Measurements from ENCODE around the gene RNF214. TPM values are rescaled to one million over a fixed set of nuclear protein-coding genes. Genes with fewer than 3 reads are reported as not detected.

Gene RNF214
- total RNA-seq, 1 experiment from 2014 or later, result 28.1 TPM

DNA sequence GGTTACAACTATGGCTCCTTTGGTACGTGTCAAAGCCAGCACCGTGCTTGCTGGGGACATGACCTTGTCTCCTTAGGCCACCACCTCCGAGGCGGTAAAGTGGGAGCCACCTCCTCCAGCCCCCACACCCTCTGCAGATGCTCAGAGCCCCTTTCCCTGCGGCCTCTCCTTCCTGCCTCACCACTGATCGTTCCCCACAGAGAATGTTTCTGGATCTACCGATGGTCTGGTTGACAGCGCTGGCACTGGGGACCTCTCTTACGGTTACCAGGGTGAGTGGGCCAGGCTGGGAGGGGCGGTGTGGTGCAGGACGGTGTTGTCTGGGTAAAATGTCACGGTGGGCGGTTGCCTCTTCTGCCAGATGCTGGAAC, 45.1 kb upstream of the RNF214 start:
- Histone ChIP-seq H3K27ac (no peak overlapping the region), H3K79me2 (ENCODE audit: low read depth) (no peaks in the 10 kb centered on the region), H3K27me3 (ENCODE audit: insufficient read depth, low read depth) (no peaks in the 10 kb centered on the region), H3K9me2 (ENCODE audit: insufficient read depth) (no peaks in the 10 kb centered on the region), H3F3A (ENCODE audit: insufficient read depth, low read depth) (no peaks in the 10 kb centered on the region), H2AFZ (no peak overlapping the region), H3K36me3 (ENCODE audit: low read depth) (no peaks in the 10 kb centered on the region), H3K4me3 (no peak overlapping the region), H3K4me1 (replicated peaks; ENCODE audit: insufficient read depth) (no peaks in the 10 kb centered on the region), H3K4me2 (no peak overlapping the region), H3K9me3 (ENCODE audit: insufficient read depth, low read depth) (no peaks in the 10 kb centered on the region), H4K20me1 (ENCODE audit: insufficient read depth) (no peaks in the 10 kb centered on the region)
- TF ChIP-seq, protein P1, sequence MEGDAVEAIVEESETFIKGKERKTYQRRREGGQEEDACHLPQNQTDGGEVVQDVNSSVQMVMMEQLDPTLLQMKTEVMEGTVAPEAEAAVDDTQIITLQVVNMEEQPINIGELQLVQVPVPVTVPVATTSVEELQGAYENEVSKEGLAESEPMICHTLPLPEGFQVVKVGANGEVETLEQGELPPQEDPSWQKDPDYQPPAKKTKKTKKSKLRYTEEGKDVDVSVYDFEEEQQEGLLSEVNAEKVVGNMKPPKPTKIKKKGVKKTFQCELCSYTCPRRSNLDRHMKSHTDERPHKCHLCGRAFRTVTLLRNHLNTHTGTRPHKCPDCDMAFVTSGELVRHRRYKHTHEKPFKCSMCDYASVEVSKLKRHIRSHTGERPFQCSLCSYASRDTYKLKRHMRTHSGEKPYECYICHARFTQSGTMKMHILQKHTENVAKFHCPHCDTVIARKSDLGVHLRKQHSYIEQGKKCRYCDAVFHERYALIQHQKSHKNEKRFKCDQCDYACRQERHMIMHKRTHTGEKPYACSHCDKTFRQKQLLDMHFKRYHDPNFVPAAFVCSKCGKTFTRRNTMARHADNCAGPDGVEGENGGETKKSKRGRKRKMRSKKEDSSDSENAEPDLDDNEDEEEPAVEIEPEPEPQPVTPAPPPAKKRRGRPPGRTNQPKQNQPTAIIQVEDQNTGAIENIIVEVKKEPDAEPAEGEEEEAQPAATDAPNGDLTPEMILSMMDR (conservative IDR thresholded peaks at IDR 0.05), result no peak
- TF ChIP-seq EZH2 (IDR thresholded peaks at IDR 0.05; ENCODE audit: low read depth), result no peak
- POLR2A ChIA-PET (ENCODE audit: unreplicated experiment), result no interaction called here
- intact Hi-C loops (cut with micrococcal nuclease; ENCODE audit: unreplicated experiment), result no loop called here
- DNase-seq, result no peak
- CTCF ChIA-PET, result no interaction called here
- no TSS peak for BruUV-seq (replicated peaks)

DNA sequence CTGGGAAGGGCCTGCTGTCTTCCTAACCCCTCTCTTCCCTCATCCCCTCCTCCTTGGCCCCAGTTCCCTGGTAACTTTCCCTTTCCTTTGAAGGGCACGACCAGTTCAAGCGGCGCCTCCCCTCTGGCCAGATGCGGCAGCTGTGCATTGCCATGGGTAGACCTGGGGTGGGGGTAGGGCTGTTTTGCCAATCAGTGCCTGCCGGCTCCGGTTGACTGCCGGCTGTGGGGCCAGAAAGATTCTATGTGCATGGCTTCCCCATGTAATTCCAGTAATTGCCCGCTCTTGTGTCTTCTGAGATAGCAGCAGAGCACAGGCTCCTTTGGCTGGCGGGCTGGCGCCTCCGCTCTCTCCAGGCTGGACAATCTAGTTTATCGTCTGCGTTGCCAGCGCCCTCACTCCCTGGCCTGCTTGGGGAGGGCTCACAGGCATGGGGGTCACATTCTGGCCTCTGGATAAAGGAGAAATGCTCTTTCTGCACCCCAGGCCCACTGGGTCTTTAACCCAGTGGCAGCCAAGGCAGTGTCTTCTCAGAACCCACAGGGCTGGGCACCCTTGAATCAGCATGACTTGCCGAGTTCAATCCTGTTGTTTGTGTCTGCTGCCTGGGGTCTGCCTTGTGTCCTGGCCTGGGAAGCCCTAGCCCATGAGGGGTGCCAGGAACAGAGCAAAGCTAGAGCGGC, 44.5 kb upstream of the RNF214 start:
- Histone ChIP-seq H3K4me1 (replicated peaks; ENCODE audit: insufficient read depth) (no peaks in the 10 kb centered on the region), H3K4me2 (no peak overlapping the region), H2AFZ (no peak overlapping the region), H3K9me3 (ENCODE audit: insufficient read depth, low read depth) (no peaks in the 10 kb centered on the region), H3F3A (ENCODE audit: insufficient read depth, low read depth) (no peaks in the 10 kb centered on the region), H4K20me1 (ENCODE audit: insufficient read depth) (no peaks in the 10 kb centered on the region), H3K4me3 (no peak overlapping the region), H3K27me3 (ENCODE audit: insufficient read depth, low read depth) (no peaks in the 10 kb centered on the region), H3K9me2 (ENCODE audit: insufficient read depth) (no peaks in the 10 kb centered on the region), H3K27ac (no peak overlapping the region), H3K79me2 (ENCODE audit: low read depth) (no peaks in the 10 kb centered on the region), H3K36me3 (ENCODE audit: low read depth) (no peaks in the 10 kb centered on the region)
- no peak for DNase-seq
- ChIA-PET CTCF (no interaction called here), POLR2A (ENCODE audit: unreplicated experiment) (no interaction called here)
- no peak for TF ChIP-seq EZH2 (IDR thresholded peaks at IDR 0.05; ENCODE audit: low read depth)
- TF ChIP-seq, protein P1 (conservative IDR thresholded peaks at IDR 0.05), result no peak
- intact Hi-C loops (cut with micrococcal nuclease; ENCODE audit: unreplicated experiment), result no loop called here
- no TSS peak for BruUV-seq (replicated peaks)

DNA sequence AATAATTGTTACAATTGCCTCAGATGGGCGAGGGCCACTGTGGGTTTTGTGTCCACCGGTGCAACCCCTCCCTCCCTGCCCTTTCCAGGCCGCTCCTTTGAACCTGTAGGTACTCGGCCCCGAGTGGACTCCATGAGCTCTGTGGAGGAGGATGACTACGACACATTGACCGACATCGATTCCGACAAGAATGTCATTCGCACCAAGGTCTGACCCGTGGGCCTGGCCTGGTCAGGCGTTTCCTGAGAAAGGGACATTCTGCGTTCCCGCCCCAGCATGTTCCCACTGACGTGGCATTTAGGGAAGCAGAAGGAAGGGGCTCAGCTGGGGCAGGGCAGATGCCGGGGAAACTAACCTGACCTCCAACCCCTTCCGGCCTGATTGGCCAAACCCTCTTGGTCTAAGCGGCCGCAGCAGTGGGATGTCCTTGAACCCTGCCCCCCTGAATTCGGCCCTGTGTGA, 43.8 kb upstream of the RNF214 start:
- Histone ChIP-seq H3K9me3 (ENCODE audit: insufficient read depth, low read depth) (no peaks in the 10 kb centered on the region), H3K27me3 (ENCODE audit: insufficient read depth, low read depth) (no peaks in the 10 kb centered on the region), H4K20me1 (ENCODE audit: insufficient read depth) (no peaks in the 10 kb centered on the region), H3K79me2 (ENCODE audit: low read depth) (no peaks in the 10 kb centered on the region), H3K4me3 (no peak overlapping the region), H3K9me2 (ENCODE audit: insufficient read depth) (no peaks in the 10 kb centered on the region), H3K4me1 (replicated peaks; ENCODE audit: insufficient read depth) (no peaks in the 10 kb centered on the region), H3K4me2 (no peak overlapping the region), H3K36me3 (ENCODE audit: low read depth) (no peaks in the 10 kb centered on the region), H2AFZ (no peak overlapping the region), H3K27ac (no peak overlapping the region), H3F3A (ENCODE audit: insufficient read depth, low read depth) (no peaks in the 10 kb centered on the region)
- ChIA-PET CTCF (no interaction called here), POLR2A (ENCODE audit: unreplicated experiment) (no interaction called here)
- no peak for TF ChIP-seq EZH2 (IDR thresholded peaks at IDR 0.05; ENCODE audit: low read depth)
- TF ChIP-seq, protein P1 (conservative IDR thresholded peaks at IDR 0.05), result no peak
- intact Hi-C loops (cut with micrococcal nuclease; ENCODE audit: unreplicated experiment), result no loop called here
- no peak for DNase-seq
- no TSS peak for BruUV-seq (replicated peaks)
